ENCODE measurements around the gene MACROD1.

The MACROD1 gene

DNA sequence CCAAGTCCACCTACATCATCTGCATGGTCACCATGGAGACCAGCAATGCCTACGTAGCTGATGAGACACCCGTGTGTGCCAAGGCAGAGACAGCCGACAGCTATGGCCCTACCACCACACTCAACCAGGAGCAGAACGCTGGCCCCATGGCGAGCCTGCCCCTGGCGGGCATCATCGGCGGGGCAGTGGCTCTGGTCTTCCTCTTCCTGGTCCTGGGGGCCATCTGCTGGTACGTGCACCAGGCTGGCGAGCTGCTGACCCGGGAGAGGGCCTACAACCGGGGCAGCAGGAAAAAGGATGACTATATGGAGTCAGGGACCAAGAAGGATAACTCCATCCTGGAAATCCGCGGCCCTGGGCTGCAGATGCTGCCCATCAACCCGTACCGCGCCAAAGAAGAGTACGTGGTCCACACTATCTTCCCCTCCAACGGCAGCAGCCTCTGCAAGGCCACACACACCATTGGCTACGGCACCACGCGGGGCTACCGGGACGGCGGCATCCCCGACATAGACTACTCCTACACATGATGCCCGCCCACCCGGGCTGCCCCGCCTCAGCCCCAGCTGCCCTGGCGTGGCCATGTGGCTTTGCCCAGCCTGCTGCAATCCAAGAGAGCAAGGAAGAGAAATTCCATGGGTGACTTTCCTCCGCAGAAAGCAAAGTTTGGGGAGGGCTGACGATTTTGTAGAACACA, 48.0 kb downstream of the MACROD1 start:
- Mint-ChIP-seq H3K9me3 (no peaks in the 10 kb centered on the region), H3K4me3 (no peak overlapping the region), H3K36me3 (ENCODE audit: low read depth) (peaks cover 6% of the 10 kb centered on the region), H3K27me3 (ENCODE audit: low read depth) (peaks cover 4% of the 10 kb centered on the region), H3K27ac (no peak overlapping the region), H3K4me1 (peaks cover 40% of the 10 kb centered on the region)
- TF ChIP-seq, protein P1, sequence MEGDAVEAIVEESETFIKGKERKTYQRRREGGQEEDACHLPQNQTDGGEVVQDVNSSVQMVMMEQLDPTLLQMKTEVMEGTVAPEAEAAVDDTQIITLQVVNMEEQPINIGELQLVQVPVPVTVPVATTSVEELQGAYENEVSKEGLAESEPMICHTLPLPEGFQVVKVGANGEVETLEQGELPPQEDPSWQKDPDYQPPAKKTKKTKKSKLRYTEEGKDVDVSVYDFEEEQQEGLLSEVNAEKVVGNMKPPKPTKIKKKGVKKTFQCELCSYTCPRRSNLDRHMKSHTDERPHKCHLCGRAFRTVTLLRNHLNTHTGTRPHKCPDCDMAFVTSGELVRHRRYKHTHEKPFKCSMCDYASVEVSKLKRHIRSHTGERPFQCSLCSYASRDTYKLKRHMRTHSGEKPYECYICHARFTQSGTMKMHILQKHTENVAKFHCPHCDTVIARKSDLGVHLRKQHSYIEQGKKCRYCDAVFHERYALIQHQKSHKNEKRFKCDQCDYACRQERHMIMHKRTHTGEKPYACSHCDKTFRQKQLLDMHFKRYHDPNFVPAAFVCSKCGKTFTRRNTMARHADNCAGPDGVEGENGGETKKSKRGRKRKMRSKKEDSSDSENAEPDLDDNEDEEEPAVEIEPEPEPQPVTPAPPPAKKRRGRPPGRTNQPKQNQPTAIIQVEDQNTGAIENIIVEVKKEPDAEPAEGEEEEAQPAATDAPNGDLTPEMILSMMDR (IDR thresholded peaks at IDR 0.05; ENCODE audit: unreplicated experiment in 3 of 3): no peak

DNA sequence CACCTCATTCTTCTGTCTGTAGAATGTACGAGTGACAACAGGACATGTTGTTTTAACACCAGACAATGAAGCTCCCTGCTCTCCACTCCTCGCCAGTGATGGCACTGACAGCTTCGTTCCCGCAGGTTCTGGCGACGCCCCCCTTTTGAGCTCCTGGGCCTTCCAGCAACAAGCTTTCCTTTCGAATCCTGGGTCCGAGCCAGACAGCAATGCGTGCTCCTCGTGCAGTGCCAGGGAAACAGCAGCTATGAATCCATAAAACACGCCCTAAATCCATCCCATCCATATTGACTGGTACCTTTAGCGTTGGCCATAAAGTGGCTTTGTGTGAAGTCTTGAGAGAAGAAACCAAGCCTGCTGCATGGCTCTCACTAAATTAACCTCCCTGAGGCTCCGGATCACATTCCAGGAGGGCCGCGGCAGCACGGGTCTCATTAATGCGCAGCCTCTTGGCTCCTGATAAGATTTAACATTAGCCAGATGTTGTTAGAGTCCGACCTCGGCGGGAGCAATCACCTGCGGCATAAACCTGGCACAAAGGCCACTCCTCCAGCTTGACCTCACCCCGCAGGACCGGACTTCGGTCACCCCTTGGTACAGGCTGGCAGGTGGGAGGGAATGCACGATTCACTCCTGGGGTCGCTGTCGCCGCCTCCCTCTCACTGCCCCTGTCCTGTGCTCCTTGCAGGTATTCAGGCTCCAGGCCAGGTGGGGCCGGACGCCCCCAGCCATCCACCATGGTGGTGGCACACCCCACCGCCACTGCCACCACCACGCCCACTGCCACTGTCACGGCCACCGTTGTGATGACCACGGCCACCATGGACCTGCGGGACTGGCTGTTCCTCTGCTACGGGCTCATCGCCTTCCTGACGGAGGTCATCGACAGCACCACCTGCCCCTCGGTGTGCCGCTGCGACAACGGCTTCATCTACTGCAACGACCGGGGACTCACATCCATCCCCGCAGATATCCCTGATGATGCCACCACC, 50.1 kb downstream of the MACROD1 start:
- H3K27me3 Mint-ChIP-seq (ENCODE audit: low read depth): peaks cover 4% of the 10 kb centered on the region
- H3K27ac Mint-ChIP-seq: peak overlapping the region in 1 of 3 experiments; percentile 71
- H3K4me3 Mint-ChIP-seq: no peak overlapping the region
- H3K9me3 Mint-ChIP-seq: no peaks in the 10 kb centered on the region
- H3K36me3 Mint-ChIP-seq (ENCODE audit: low read depth): peaks cover 6% of the 10 kb centered on the region
- H3K4me1 Mint-ChIP-seq: peaks cover 24% of the 10 kb centered on the region
- TF ChIP-seq, protein P1 (IDR thresholded peaks at IDR 0.05; ENCODE audit: unreplicated experiment in 3 of 3): no peak

DNA sequence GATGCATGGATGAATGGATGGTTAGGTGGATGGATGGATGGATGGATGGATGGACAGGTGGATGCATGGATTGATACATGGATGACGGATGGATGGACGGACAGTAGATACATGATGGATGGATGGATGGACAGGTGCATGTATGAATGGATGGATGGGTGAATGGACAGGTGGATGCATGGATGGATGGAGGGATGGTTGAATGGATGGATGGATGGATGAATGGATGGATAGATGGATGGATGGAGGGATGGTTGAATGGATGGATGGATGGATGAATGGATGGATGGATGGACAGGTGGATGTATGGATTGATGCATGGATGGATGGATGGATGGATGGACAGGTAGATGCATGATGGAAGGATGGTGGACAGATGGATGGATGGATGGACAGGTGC, 51.7 kb downstream of the MACROD1 start:
- H3K4me3 Mint-ChIP-seq: no peak overlapping the region
- no peaks in the 10 kb centered on the region for H3K9me3 Mint-ChIP-seq
- peaks cover 19% of the 10 kb centered on the region for H3K4me1 Mint-ChIP-seq
- peaks cover 4% of the 10 kb centered on the region for H3K27me3 Mint-ChIP-seq (ENCODE audit: low read depth)
- TF ChIP-seq, protein P1 (IDR thresholded peaks at IDR 0.05; ENCODE audit: unreplicated experiment in 3 of 3): no peak
- H3K36me3 Mint-ChIP-seq (ENCODE audit: low read depth): peaks cover 6% of the 10 kb centered on the region
- no peak overlapping the region for H3K27ac Mint-ChIP-seq

DNA sequence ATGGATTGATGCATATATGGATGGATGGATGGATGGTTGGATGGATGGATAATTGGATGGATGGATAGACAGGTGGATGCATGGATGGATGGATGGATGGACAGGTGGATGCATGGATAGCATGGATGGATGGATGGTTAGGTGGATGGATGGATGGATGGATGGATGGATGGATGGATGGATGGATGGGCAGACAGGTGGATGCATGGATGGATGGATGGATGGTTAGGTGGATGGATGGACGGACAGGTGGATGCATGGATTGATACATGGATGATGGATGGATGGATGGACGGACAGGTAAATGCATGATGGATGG, 52.5 kb downstream of the MACROD1 start:
- Mint-ChIP-seq H3K27ac (no peak overlapping the region), H3K4me1 (peaks cover 11% of the 10 kb centered on the region), H3K9me3 (no peaks in the 10 kb centered on the region), H3K27me3 (ENCODE audit: low read depth) (peaks cover 4% of the 10 kb centered on the region), H3K4me3 (no peak overlapping the region), H3K36me3 (ENCODE audit: low read depth) (no peaks in the 10 kb centered on the region)
- TF ChIP-seq, protein P1 (IDR thresholded peaks at IDR 0.05; ENCODE audit: unreplicated experiment in 3 of 3): no peak

DNA sequence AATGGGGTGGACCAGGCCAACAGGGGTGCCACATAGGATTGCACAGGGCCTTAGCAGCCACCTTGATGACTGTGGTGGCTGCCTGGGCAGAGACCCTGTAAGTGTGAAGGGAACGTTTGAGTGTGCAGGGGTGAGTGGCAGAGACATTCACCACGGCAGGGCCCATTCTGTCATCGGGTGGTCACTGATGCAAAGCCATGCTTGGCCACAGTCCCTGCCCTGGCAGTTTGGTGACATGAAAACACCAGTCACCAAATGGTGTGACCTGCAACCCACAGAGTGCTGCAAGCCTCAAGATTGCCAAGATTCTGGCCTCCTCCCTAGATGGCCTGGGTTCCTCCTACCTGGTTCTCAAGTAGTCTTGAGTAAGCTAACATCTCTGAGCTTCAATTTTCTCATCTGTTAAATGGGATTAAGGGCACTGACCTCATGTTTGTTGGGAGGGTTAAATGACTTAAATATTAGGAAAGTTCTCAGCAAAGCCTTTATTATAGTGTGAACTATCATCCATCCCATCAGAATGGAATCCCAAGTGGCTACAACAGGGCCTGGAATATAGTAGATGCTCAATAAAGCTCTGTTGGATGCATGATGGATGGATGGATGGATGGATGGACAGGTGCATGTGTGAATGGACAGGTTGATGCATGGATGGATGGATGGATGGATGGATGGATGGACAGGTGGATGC, 53.0 kb downstream of the MACROD1 start:
- Mint-ChIP-seq H3K9me3 (no peaks in the 10 kb centered on the region), H3K27ac (no peak overlapping the region), H3K4me3 (no peak overlapping the region), H3K36me3 (ENCODE audit: low read depth) (no peaks in the 10 kb centered on the region), H3K27me3 (ENCODE audit: low read depth) (peaks cover 4% of the 10 kb centered on the region), H3K4me1 (peaks cover 10% of the 10 kb centered on the region)
- TF ChIP-seq, protein P1 (IDR thresholded peaks at IDR 0.05; ENCODE audit: unreplicated experiment in 3 of 3): no peak

Data from nephron (organoid).